KMS-11 (cell line): ENCODE measurements around the gene GAB4.

Experiments used
- H2AFZ ChIP-seq: fragments of 200-600 bp; sonication (generic); 2 replicates; pipeline ENCODE4 v1.6.1; 2016; ENCODE audit warnings: antibody characterized with exemption, mixed run types, low read depth
- H3K27ac ChIP-seq: fragments of 200-600 bp; sonication (generic); 2 replicates; pipeline ENCODE4 v1.6.1; 2016; ENCODE audit warnings: mild to moderate bottlenecking, mixed run types
- H3K27me3 ChIP-seq: fragments of 200-600 bp; sonication (generic); 2 replicates; pipeline ENCODE4 v1.6.1; 2017; ENCODE audit warnings: mild to moderate bottlenecking, low read depth, mixed run types, moderate library complexity; ENCODE audit not compliant: insufficient read depth
- H3K36me3 ChIP-seq: fragments of 200-600 bp; sonication (generic); 2 replicates; pipeline ENCODE4 v1.6.1; 2017; ENCODE audit warnings: mild to moderate bottlenecking, mixed run types; ENCODE audit not compliant: insufficient read depth
- H3K4me1 ChIP-seq: fragments of 200-600 bp; sonication (generic); 2 replicates; pipeline ENCODE4 v1.6.1; 2016; ENCODE audit warnings: mild to moderate bottlenecking, low read depth, mixed run types; ENCODE audit not compliant: poor library complexity, severe bottlenecking
- H3K4me2 ChIP-seq: fragments of 200-600 bp; sonication (generic); 2 replicates; pipeline ENCODE4 v1.7.0; 2016; ENCODE audit warnings: mild to moderate bottlenecking, mixed run types
- H3K4me3 ChIP-seq: fragments of 200-600 bp; sonication (generic); IDR thresholded peaks from 2 replicates; pipeline ENCODE4 v1.6.1; 2017; ENCODE audit warnings: low read depth, low read length, mixed read lengths; ENCODE audit not compliant: insufficient read depth
- H3K79me2 ChIP-seq: fragments of 200-600 bp; sonication (generic); 2 replicates; pipeline ENCODE4 v1.6.1; 2016; ENCODE audit warnings: low read depth, mixed run types; ENCODE audit not compliant: insufficient read depth
- H3K9ac ChIP-seq: fragments of 200-600 bp; sonication (generic); 2 replicates; pipeline ENCODE4 v1.6.1; 2016; ENCODE audit warnings: mild to moderate bottlenecking, mixed run types
- H4K20me1 ChIP-seq: fragments of 200-600 bp; sonication (generic); 2 replicates; pipeline ENCODE4 v1.6.1; 2016; ENCODE audit warnings: mild to moderate bottlenecking, mixed run types; ENCODE audit not compliant: insufficient read depth
- CTCF ChIP-seq: fragments of 200-600 bp; sonication (generic); conservative IDR thresholded peaks from 2 replicates; pipeline ENCODE4 v1.6.1; 2017; ENCODE audit warnings: low read depth, mild to moderate bottlenecking, antibody characterized with exemption, low read length, moderate library complexity, mixed read lengths

GAB4 gene

GRCh38 chr22:16966251-16966650 lies 41.8 kb downstream of the GAB4 start:
- Histone ChIP-seq H3K4me1 (no peaks in the 10 kb centered on the region), H4K20me1 (no peaks in the 10 kb centered on the region), H2AFZ (no peak overlapping the region), H3K4me2 (no peak overlapping the region), H3K27ac (no peak overlapping the region), H3K36me3 (no peaks in the 10 kb centered on the region), H3K79me2 (no peaks in the 10 kb centered on the region), H3K9ac (no peak overlapping the region), H3K4me3 (no peak overlapping the region), H3K27me3 (no peaks in the 10 kb centered on the region)
- no peak for TF ChIP-seq CTCF

GRCh38 chr22:16965560-16965959 lies 42.5 kb downstream of the GAB4 start:
- Histone ChIP-seq H3K36me3 (no peaks in the 10 kb centered on the region), H3K4me2 (no peak overlapping the region), H3K4me3 (no peak overlapping the region), H3K4me1 (no peaks in the 10 kb centered on the region), H3K9ac (no peak overlapping the region), H2AFZ (no peak overlapping the region), H4K20me1 (no peaks in the 10 kb centered on the region), H3K27ac (no peak overlapping the region), H3K27me3 (no peaks in the 10 kb centered on the region), H3K79me2 (no peaks in the 10 kb centered on the region)
- no peak for TF ChIP-seq CTCF

- Histone ChIP-seq H3K79me2 (no peaks in the 10 kb centered on the region), H3K4me3 (no peak overlapping the region), H3K36me3 (no peaks in the 10 kb centered on the region), H2AFZ (no peak overlapping the region), H3K9ac (no peak overlapping the region), H3K27ac (no peak overlapping the region), H3K4me2 (no peak overlapping the region), H4K20me1 (no peaks in the 10 kb centered on the region), H3K4me1 (no peaks in the 10 kb centered on the region), H3K27me3 (no peaks in the 10 kb centered on the region)
- no peak for TF ChIP-seq CTCF
These were observed 42.9 kb downstream of the GAB4 start for GRCh38 chr22:16965083-16965482.

GRCh38 chr22:16964366-16964765 lies 43.7 kb downstream of the GAB4 start:
- H3K4me1 ChIP-seq, result no peaks in the 10 kb centered on the region
- H3K27ac ChIP-seq, result no peak overlapping the region
- H3K79me2 ChIP-seq, result no peaks in the 10 kb centered on the region
- H2AFZ ChIP-seq, result no peak overlapping the region
- no peaks in the 10 kb centered on the region for H4K20me1 ChIP-seq
- no peak overlapping the region for H3K4me3 ChIP-seq
- no peak for TF ChIP-seq CTCF
- no peak overlapping the region for H3K4me2 ChIP-seq
- H3K36me3 ChIP-seq, result no peaks in the 10 kb centered on the region
- no peak overlapping the region for H3K9ac ChIP-seq
- no peaks in the 10 kb centered on the region for H3K27me3 ChIP-seq
